Measurements from ENCODE around the gene KCNQ1OT1. TPM values are rescaled to one million over a fixed set of nuclear protein-coding genes. Genes with fewer than 3 reads are reported as not detected.

KCNQ1OT1 gene
- total RNA-seq, 4 donors from 2014 or later, result 0.21 to 1.9 (median 1.2) TPM

GRCh38 chr11:2570841-2571597 is 128.8 kb downstream of the KCNQ1OT1 start:
- no peak for DNase-seq
- H3K27ac ChIP-seq, result no peak overlapping the region
- peaks cover 0 to 5% (median 0%) of the 10 kb centered on the region in 3 donors for H3K4me1 ChIP-seq
- no peak for TF ChIP-seq CTCF (IDR thresholded peaks at IDR 0.05)
- TF ChIP-seq POLR2A (IDR thresholded peaks at IDR 0.05), result no peak
- no peaks in the 10 kb centered on the region for H3K36me3 ChIP-seq
- H3K9me3 ChIP-seq, result no peaks in the 10 kb centered on the region
- H3K4me3 ChIP-seq, result no peak overlapping the region
- intact Hi-C loops (cut with DNase I), result no loop called here
- H3K27me3 ChIP-seq, result no peaks in the 10 kb centered on the region
- no CpG with 5 or more reads among the region's 25 CpGs for WGBS, 2 donors

- H3K4me3 ChIP-seq, result no peak overlapping the region
- no peak overlapping the region for H3K27ac ChIP-seq
- intact Hi-C loops (cut with DNase I), result no loop called here
- H3K27me3 ChIP-seq, result no peaks in the 10 kb centered on the region
- H3K36me3 ChIP-seq, result no peaks in the 10 kb centered on the region
- H3K4me1 ChIP-seq, result peaks cover 0 to 5% (median 0%) of the 10 kb centered on the region in 3 donors
- no peak for DNase-seq
- WGBS, 2 donors, result 85 to 93% methylated on average over 3 to 4 of the region's 26 CpGs
- H3K9me3 ChIP-seq, result no peaks in the 10 kb centered on the region
- no peak for TF ChIP-seq POLR2A (IDR thresholded peaks at IDR 0.05)
- TF ChIP-seq CTCF (IDR thresholded peaks at IDR 0.05), result no peak
These were observed 129.5 kb downstream of the KCNQ1OT1 start for GRCh38 chr11:2570211-2570811.

DNA sequence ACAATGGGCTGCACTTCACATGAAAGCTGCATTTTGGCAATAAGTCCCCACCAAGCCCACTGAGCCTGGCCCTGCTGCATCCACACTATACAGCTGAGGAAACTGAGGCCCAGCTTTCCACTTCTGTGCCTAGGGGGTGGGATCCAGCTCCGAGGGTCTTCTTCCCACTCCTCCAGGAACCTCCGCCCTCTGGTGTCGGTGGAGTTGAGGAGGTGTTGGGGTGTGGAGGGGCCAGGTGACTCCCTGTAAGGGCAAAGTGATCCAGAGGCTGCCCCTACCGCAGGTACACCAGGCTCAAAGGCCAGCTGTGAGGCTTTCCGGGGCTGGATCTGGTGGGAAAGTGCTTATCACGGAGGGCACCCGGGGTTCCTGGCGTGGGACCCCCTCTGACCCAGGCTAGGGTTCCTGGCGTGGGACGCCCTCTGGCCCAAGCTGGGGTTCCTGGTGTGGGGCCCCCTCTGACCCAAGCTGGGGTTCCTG is 130.0 kb downstream of the KCNQ1OT1 start:
- intact Hi-C loops (cut with DNase I), result no loop called here
- Histone ChIP-seq H3K4me3 (no peak overlapping the region), H3K27ac (no peak overlapping the region), H3K36me3 (no peaks in the 10 kb centered on the region), H3K9me3 (no peaks in the 10 kb centered on the region), H3K27me3 (no peaks in the 10 kb centered on the region), H3K4me1 (peaks cover 0 to 2% (median 0%) of the 10 kb centered on the region in 3 donors)
- no peak for TF ChIP-seq POLR2A (IDR thresholded peaks at IDR 0.05)
- no peak for TF ChIP-seq CTCF (IDR thresholded peaks at IDR 0.05)
- 0% methylated on average over 1 of the region's 10 CpGs; no CpG with 5 or more reads in 1 of the 2 donors for WGBS, 2 donors
- DNase-seq, result no peak

DNA sequence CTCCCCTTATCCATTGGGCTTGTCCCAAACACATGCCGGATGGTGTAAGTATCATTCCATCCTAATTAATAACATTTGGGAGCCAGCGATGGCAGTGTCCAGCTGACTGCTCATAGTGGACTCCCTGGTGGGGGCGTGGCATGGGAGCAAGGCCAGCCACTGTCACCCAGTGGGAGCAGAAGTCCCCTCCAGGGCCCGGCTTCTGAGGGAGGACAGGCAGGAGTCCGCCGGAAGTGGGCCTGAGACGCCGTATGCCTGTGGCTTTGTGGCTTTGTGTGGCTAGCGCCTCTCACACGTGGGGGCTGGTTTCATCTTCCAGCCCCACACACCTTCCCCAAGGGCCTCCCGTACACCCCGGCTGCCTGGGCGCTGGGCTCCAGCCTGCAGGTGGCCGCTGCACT is 130.5 kb downstream of the KCNQ1OT1 start:
- H3K27me3 ChIP-seq, result no peaks in the 10 kb centered on the region
- H3K27ac ChIP-seq, result no peak overlapping the region
- 67 to 73% methylated on average over 4 to 10 of the region's 14 CpGs for WGBS, 2 donors
- no peak for DNase-seq
- no peaks in the 10 kb centered on the region for H3K9me3 ChIP-seq
- no peaks in the 10 kb centered on the region for H3K4me1 ChIP-seq
- no peak for TF ChIP-seq CTCF (IDR thresholded peaks at IDR 0.05)
- no peak for TF ChIP-seq POLR2A (IDR thresholded peaks at IDR 0.05)
- no peaks in the 10 kb centered on the region for H3K36me3 ChIP-seq
- intact Hi-C loops (cut with DNase I), result no loop called here
- H3K4me3 ChIP-seq, result no peak overlapping the region

GRCh38 chr11:2567026-2567671 is 132.6 kb downstream of the KCNQ1OT1 start:
- 84 to 86% methylated on average over 2 to 4 of the region's 5 CpGs for WGBS, 2 donors
- H3K27ac ChIP-seq, result no peak overlapping the region
- no peaks in the 10 kb centered on the region for H3K4me1 ChIP-seq
- intact Hi-C loops (cut with DNase I), result no loop called here
- no peaks in the 10 kb centered on the region for H3K27me3 ChIP-seq
- H3K4me3 ChIP-seq, result no peak overlapping the region
- H3K9me3 ChIP-seq, result no peaks in the 10 kb centered on the region
- TF ChIP-seq CTCF (IDR thresholded peaks at IDR 0.05) (no peak), POLR2A (IDR thresholded peaks at IDR 0.05) (no peak)
- DNase-seq, result no peak
- no peaks in the 10 kb centered on the region for H3K36me3 ChIP-seq

Measured in esophagus squamous epithelium (tissue), 5 donors.